Measurements from ENCODE around the gene WRNIP1. TPM values are rescaled to one million over a fixed set of nuclear protein-coding genes. Genes with fewer than 3 reads are reported as not detected.
A peak's percentile ranks its signal among the peaks of the same experiment; 100 is the strongest.

The WRNIP1 gene
- total RNA-seq, 1 donor from 2014 or later, result 62.4 TPM

- DNase-seq (ENCODE audit: low read depth, low spot score), result no peak
Measured at GRCh38 chr6:2803731-2804429, 38.7 kb downstream of the WRNIP1 start.

- DNase-seq (ENCODE audit: low read depth, low spot score), result no peak
Measured at GRCh38 chr6:2804516-2804915, 39.3 kb downstream of the WRNIP1 start.

GRCh38 chr6:2805031-2805430 lies 39.8 kb downstream of the WRNIP1 start:
- no peak for DNase-seq (ENCODE audit: low read depth, low spot score)

- no peak for DNase-seq (ENCODE audit: low read depth, low spot score)
Measured at GRCh38 chr6:2806644-2807043, 41.5 kb downstream of the WRNIP1 start.

GRCh38 chr6:2807342-2808090 lies 42.3 kb downstream of the WRNIP1 start:
- no peak for DNase-seq (ENCODE audit: low read depth, low spot score)

GRCh38 chr6:2809015-2809414 lies 43.8 kb downstream of the WRNIP1 start:
- no peak for DNase-seq (ENCODE audit: low read depth, low spot score)

- DNase-seq (ENCODE audit: low read depth, low spot score), result no peak
Measured at GRCh38 chr6:2810092-2810671, 45.0 kb downstream of the WRNIP1 start.

GRCh38 chr6:2812695-2813094 lies 47.5 kb downstream of the WRNIP1 start:
- no peak for DNase-seq (ENCODE audit: low read depth, low spot score)

GRCh38 chr6:2816158-2816557 lies 51.0 kb downstream of the WRNIP1 start:
- no peak for DNase-seq (ENCODE audit: low read depth, low spot score)

GRCh38 chr6:2817903-2818443 lies 52.8 kb downstream of the WRNIP1 start:
- DNase-seq (ENCODE audit: low read depth, low spot score), result peak; percentile 67

GRCh38 chr6:2818593-2818992 lies 53.4 kb downstream of the WRNIP1 start:
- peak; percentile 76 for DNase-seq (ENCODE audit: low read depth, low spot score)

- no peak for DNase-seq (ENCODE audit: low read depth, low spot score)
Measured at GRCh38 chr6:2819115-2819514, 53.9 kb downstream of the WRNIP1 start.

GRCh38 chr6:2819978-2820377 lies 54.8 kb downstream of the WRNIP1 start:
- DNase-seq (ENCODE audit: low read depth, low spot score), result no peak

GRCh38 chr6:2820415-2820814 lies 55.2 kb downstream of the WRNIP1 start:
- DNase-seq (ENCODE audit: low read depth, low spot score), result peak; percentile 75

- no peak for DNase-seq (ENCODE audit: low read depth, low spot score)
Measured at GRCh38 chr6:2821554-2821953, 56.4 kb downstream of the WRNIP1 start.

- DNase-seq (ENCODE audit: low read depth, low spot score), result no peak
Measured at GRCh38 chr6:2823104-2823850, 58.1 kb downstream of the WRNIP1 start.

- no peak for DNase-seq (ENCODE audit: low read depth, low spot score)
Measured at GRCh38 chr6:2826131-2826530, 60.9 kb downstream of the WRNIP1 start.

GRCh38 chr6:2827142-2827541 lies 61.9 kb downstream of the WRNIP1 start:
- no peak for DNase-seq (ENCODE audit: low read depth, low spot score)

- DNase-seq (ENCODE audit: low read depth, low spot score), result no peak
Measured at GRCh38 chr6:2828629-2829028, 63.4 kb downstream of the WRNIP1 start.

GRCh38 chr6:2829253-2829652 lies 64.1 kb downstream of the WRNIP1 start:
- no peak for DNase-seq (ENCODE audit: low read depth, low spot score)

GRCh38 chr6:2830183-2830582 lies 65.0 kb downstream of the WRNIP1 start:
- no peak for DNase-seq (ENCODE audit: low read depth, low spot score)

- no peak for DNase-seq (ENCODE audit: low read depth, low spot score)
Measured at GRCh38 chr6:2831392-2831791, 66.2 kb downstream of the WRNIP1 start.
